Breast epithelium (tissue), 4 donors: ENCODE results near the gene ATG14. TPM values are rescaled to one million over a fixed set of nuclear protein-coding genes. Genes with fewer than 3 reads are reported as not detected.

Experiments
- DNase-seq, 2 donors: peaks; one replicate each; pipeline ENCODE4 v3.0.0-alpha.2; 2019; ENCODE audit warnings: low spot score in 2 of 2
- H3K27ac ChIP-seq, 2 donors: fragments of 200-600 bp; sonication (generic) in 1 of 2; one replicate each; pipeline ENCODE4 v1.5.1; 2016 to 2019; ENCODE audit warnings: mild to moderate bottlenecking in 1 of 2
- H3K27me3 ChIP-seq, 2 donors: fragments of 200-600 bp; sonication (generic) in 1 of 2; one replicate each; pipeline versions ENCODE4 v1.5.1 to v1.6.0; 2017 to 2019; ENCODE audit warnings: control low read depth in 1 of 2, mild to moderate bottlenecking in 1 of 2
- H3K36me3 ChIP-seq: fragments of 200-600 bp; one replicate; pipeline ENCODE4 v1.5.1; 2019
- H3K4me1 ChIP-seq, 2 donors: fragments of 200-600 bp; sonication (generic); one replicate each; pipeline ENCODE4 v1.5.1; 2016 to 2019; ENCODE audit warnings: control low read depth in 1 of 2
- H3K4me3 ChIP-seq, 3 donors: fragments of 200-600 bp; sonication (generic); 1 replicate in 2 of 3; 2 replicates in 1 of 3; pipeline ENCODE4 v1.5.1; 2016 to 2019; ENCODE audit warnings: mild to moderate bottlenecking in 3 of 3, moderate library complexity in 2 of 3
- H3K9me3 ChIP-seq, 2 donors: fragments of 200-600 bp; sonication (generic) in 1 of 2; one replicate each; pipeline ENCODE4 v1.5.1; 2016 to 2019; ENCODE audit warnings: control low read depth in 1 of 2
- CTCF ChIP-seq, 3 donors: fragments of 450-650 bp; IDR thresholded peaks; one replicate each; pipeline ENCODE4 v1.5.1; 2016 to 2017; ENCODE audit warnings: antibody characterized with exemption in 3 of 3, mild to moderate bottlenecking in 3 of 3, moderate library complexity in 3 of 3
- POLR2A ChIP-seq: fragments of 450-650 bp; IDR thresholded peaks from one replicate; pipeline ENCODE4 v1.6.1; 2016; ENCODE audit warnings: antibody characterized with exemption, mild to moderate bottlenecking, moderate library complexity
- POLR2AphosphoS5 ChIP-seq, 3 donors: sonication (generic); formaldehyde crosslinking; IDR thresholded peaks; one replicate each; pipeline ENCODE4 v1.6.1; 2017; ENCODE audit warnings: antibody characterized with exemption in 3 of 3
- intact Hi-C: fragments of 100-400 bp; cut with DNase I; formaldehyde crosslinking; loops from one replicate; pipeline ENCODE4 v1.15.1; 2023; ENCODE audit warnings: low total_unique reads
- total RNA-seq, 3 donors: library from RNA; depleted of rRNA; stranded (reverse); fragments of >200 nt; gene quantifications; one replicate each; pipeline ENCODE4 v1.1.0, GENCODE V29; 2016

Gene ATG14
- total RNA-seq, 3 donors from 2014 or later, result 14.6 to 28.0 (median 16.1) TPM

- DNase-seq, result no peak
- intact Hi-C loops, result no loop called here
- H3K4me3 ChIP-seq, result no peak overlapping the region
- no peaks in the 10 kb centered on the region for H3K36me3 ChIP-seq
- H3K27me3 ChIP-seq, result no peaks in the 10 kb centered on the region
- H3K4me1 ChIP-seq, result no peaks in the 10 kb centered on the region
- TF ChIP-seq CTCF (IDR thresholded peaks at IDR 0.05) (no peak), POLR2A (no peak), POLR2AphosphoS5 (IDR thresholded peaks at IDR 0.05) (no peak)
- no peaks in the 10 kb centered on the region for H3K9me3 ChIP-seq
- H3K27ac ChIP-seq, result no peak overlapping the region
Observed at GRCh38 chr14:55401751-55402150, 9.9 kb downstream of the ATG14 start.

- H3K27ac ChIP-seq, result peak overlapping the region in 1 of 2 donors; percentile 64
- no peak for TF ChIP-seq POLR2AphosphoS5 (IDR thresholded peaks at IDR 0.05)
- TF ChIP-seq CTCF (IDR thresholded peaks at IDR 0.05), result no peak
- TF ChIP-seq POLR2A, result no peak
- intact Hi-C loops, result no loop called here
Observed at GRCh38 chr14:55399852-55400251, 11.8 kb downstream of the ATG14 start.

GRCh38 chr14:55399183-55399582 is 12.4 kb downstream of the ATG14 start:
- intact Hi-C loops, result no loop called here
- H3K4me1 ChIP-seq, result no peaks in the 10 kb centered on the region
- no peak for DNase-seq
- H3K4me3 ChIP-seq, result no peak overlapping the region
- H3K9me3 ChIP-seq, result no peaks in the 10 kb centered on the region
- no peaks in the 10 kb centered on the region for H3K27me3 ChIP-seq
- no peaks in the 10 kb centered on the region for H3K36me3 ChIP-seq
- peak overlapping the region; percentile 51 to 64 for H3K27ac ChIP-seq
- no peak for TF ChIP-seq CTCF (IDR thresholded peaks at IDR 0.05)
- no peak for TF ChIP-seq POLR2AphosphoS5 (IDR thresholded peaks at IDR 0.05)
- TF ChIP-seq POLR2A, result no peak

More at GRCh38 chr14:55399852-55400251, 11.8 kb downstream of the ATG14 start:
- Histone ChIP-seq H3K4me3 (no peak overlapping the region), H3K9me3 (no peaks in the 10 kb centered on the region), H3K36me3 (no peaks in the 10 kb centered on the region), H3K4me1 (no peaks in the 10 kb centered on the region), H3K27me3 (no peaks in the 10 kb centered on the region)
- no peak for DNase-seq

GRCh38 chr14:55398679-55399078 is 13.0 kb downstream of the ATG14 start:
- intact Hi-C loops, result no loop called here
- no peak for TF ChIP-seq POLR2A
- TF ChIP-seq CTCF (IDR thresholded peaks at IDR 0.05), result no peak
- no peak for TF ChIP-seq POLR2AphosphoS5 (IDR thresholded peaks at IDR 0.05)
- Histone ChIP-seq H3K4me1 (no peaks in the 10 kb centered on the region), H3K9me3 (no peaks in the 10 kb centered on the region), H3K27ac (peak overlapping the region; percentile 51 to 64), H3K27me3 (no peaks in the 10 kb centered on the region), H3K36me3 (no peaks in the 10 kb centered on the region), H3K4me3 (no peak overlapping the region)
- no peak for DNase-seq

- no peaks in the 10 kb centered on the region for H3K27me3 ChIP-seq
- no peaks in the 10 kb centered on the region for H3K4me1 ChIP-seq
- no peaks in the 10 kb centered on the region for H3K36me3 ChIP-seq
- no peak for DNase-seq
- no peak for TF ChIP-seq CTCF (IDR thresholded peaks at IDR 0.05)
- TF ChIP-seq POLR2A, result no peak
- no peak for TF ChIP-seq POLR2AphosphoS5 (IDR thresholded peaks at IDR 0.05)
- no peaks in the 10 kb centered on the region for H3K9me3 ChIP-seq
- H3K27ac ChIP-seq, result no peak overlapping the region
- H3K4me3 ChIP-seq, result no peak overlapping the region
- intact Hi-C loops, result no loop called here
Observed at GRCh38 chr14:55389330-55389729, 22.3 kb downstream of the ATG14 start.
